Measurements from ENCODE around the gene GYPC.

DNA sequence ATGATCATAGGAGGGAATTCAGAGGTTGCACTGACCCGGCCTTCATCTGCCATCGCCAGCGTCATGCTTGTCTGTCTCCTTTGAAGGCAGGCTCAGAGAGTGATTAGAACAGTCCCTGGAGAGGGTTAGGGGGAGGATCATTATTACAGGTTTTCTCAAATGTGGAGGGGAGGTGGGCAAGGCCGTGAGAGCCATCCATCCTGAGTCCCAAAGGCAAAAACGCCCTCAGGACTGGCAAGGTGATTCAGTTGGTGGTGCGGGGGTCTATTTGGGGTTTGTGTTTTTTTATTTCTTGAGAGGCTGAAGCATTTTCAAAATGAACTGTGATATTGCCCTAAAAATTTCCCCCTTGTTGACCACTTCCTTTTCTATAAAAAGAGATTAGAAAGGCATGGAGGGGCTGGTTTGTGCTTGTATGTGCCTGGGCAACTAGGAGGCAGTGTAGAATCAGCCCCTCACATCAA, 39.3 kb upstream of the GYPC start:
- TF ChIP-seq, protein P1, sequence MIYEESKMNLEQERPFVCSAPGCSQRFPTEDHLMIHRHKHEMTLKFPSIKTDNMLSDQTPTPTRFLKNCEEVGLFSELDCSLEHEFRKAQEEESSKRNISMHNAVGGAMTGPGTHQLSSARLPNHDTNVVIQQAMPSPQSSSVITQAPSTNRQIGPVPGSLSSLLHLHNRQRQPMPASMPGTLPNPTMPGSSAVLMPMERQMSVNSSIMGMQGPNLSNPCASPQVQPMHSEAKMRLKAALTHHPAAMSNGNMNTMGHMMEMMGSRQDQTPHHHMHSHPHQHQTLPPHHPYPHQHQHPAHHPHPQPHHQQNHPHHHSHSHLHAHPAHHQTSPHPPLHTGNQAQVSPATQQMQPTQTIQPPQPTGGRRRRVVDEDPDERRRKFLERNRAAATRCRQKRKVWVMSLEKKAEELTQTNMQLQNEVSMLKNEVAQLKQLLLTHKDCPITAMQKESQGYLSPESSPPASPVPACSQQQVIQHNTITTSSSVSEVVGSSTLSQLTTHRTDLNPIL (CRISPR knock-in tag; IDR thresholded peaks at IDR 0.05; ENCODE audit: low read depth) = no peak
- TF ChIP-seq, protein P2, sequence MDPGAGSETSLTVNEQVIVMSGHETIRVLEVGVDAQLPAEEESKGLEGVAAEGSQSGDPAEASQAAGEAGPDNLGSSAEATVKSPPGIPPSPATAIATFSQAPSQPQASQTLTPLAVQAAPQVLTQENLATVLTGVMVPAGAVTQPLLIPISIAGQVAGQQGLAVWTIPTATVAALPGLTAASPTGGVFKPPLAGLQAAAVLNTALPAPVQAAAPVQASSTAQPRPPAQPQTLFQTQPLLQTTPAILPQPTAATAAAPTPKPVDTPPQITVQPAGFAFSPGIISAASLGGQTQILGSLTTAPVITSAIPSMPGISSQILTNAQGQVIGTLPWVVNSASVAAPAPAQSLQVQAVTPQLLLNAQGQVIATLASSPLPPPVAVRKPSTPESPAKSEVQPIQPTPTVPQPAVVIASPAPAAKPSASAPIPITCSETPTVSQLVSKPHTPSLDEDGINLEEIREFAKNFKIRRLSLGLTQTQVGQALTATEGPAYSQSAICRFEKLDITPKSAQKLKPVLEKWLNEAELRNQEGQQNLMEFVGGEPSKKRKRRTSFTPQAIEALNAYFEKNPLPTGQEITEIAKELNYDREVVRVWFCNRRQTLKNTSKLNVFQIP (CRISPR knock-in tag; IDR thresholded peaks at IDR 0.05; ENCODE audit: borderline replicate concordance, low read depth) = no peak
- TF ChIP-seq ESRRG (CRISPR knock-in tag; IDR thresholded peaks at IDR 0.05) (no peak), ARNTL (CRISPR knock-in tag; IDR thresholded peaks at IDR 0.05; ENCODE audit: borderline replicate concordance, low read depth) (no peak), ZNF565 (CRISPR knock-in tag; conservative IDR thresholded peaks at IDR 0.05; ENCODE audit: low read depth) (no peak), ZFP3 (CRISPR knock-in tag; IDR thresholded peaks at IDR 0.05) (no peak), ZFP30 (CRISPR knock-in tag; IDR thresholded peaks at IDR 0.05) (no peak), PPARA (CRISPR knock-in tag; IDR thresholded peaks at IDR 0.05; ENCODE audit: borderline replicate concordance) (no peak), RARB (CRISPR knock-in tag; IDR thresholded peaks at IDR 0.05) (no peak), OSR1 (CRISPR knock-in tag; IDR thresholded peaks at IDR 0.05) (no peak), ZNF8 (CRISPR knock-in tag; IDR thresholded peaks at IDR 0.05) (no peak)
- TF ChIP-seq, protein P3, sequence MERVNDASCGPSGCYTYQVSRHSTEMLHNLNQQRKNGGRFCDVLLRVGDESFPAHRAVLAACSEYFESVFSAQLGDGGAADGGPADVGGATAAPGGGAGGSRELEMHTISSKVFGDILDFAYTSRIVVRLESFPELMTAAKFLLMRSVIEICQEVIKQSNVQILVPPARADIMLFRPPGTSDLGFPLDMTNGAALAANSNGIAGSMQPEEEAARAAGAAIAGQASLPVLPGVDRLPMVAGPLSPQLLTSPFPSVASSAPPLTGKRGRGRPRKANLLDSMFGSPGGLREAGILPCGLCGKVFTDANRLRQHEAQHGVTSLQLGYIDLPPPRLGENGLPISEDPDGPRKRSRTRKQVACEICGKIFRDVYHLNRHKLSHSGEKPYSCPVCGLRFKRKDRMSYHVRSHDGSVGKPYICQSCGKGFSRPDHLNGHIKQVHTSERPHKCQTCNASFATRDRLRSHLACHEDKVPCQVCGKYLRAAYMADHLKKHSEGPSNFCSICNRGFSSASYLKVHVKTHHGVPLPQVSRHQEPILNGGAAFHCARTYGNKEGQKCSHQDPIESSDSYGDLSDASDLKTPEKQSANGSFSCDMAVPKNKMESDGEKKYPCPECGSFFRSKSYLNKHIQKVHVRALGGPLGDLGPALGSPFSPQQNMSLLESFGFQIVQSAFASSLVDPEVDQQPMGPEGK (CRISPR knock-in tag; IDR thresholded peaks at IDR 0.05; ENCODE audit: borderline replicate concordance) = no peak
- TF ChIP-seq, protein P4, sequence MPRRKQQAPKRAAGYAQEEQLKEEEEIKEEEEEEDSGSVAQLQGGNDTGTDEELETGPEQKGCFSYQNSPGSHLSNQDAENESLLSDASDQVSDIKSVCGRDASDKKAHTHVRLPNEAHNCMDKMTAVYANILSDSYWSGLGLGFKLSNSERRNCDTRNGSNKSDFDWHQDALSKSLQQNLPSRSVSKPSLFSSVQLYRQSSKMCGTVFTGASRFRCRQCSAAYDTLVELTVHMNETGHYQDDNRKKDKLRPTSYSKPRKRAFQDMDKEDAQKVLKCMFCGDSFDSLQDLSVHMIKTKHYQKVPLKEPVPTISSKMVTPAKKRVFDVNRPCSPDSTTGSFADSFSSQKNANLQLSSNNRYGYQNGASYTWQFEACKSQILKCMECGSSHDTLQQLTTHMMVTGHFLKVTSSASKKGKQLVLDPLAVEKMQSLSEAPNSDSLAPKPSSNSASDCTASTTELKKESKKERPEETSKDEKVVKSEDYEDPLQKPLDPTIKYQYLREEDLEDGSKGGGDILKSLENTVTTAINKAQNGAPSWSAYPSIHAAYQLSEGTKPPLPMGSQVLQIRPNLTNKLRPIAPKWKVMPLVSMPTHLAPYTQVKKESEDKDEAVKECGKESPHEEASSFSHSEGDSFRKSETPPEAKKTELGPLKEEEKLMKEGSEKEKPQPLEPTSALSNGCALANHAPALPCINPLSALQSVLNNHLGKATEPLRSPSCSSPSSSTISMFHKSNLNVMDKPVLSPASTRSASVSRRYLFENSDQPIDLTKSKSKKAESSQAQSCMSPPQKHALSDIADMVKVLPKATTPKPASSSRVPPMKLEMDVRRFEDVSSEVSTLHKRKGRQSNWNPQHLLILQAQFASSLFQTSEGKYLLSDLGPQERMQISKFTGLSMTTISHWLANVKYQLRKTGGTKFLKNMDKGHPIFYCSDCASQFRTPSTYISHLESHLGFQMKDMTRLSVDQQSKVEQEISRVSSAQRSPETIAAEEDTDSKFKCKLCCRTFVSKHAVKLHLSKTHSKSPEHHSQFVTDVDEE (CRISPR knock-in tag; IDR thresholded peaks at IDR 0.05) = no peak
- TF ChIP-seq, protein P5, sequence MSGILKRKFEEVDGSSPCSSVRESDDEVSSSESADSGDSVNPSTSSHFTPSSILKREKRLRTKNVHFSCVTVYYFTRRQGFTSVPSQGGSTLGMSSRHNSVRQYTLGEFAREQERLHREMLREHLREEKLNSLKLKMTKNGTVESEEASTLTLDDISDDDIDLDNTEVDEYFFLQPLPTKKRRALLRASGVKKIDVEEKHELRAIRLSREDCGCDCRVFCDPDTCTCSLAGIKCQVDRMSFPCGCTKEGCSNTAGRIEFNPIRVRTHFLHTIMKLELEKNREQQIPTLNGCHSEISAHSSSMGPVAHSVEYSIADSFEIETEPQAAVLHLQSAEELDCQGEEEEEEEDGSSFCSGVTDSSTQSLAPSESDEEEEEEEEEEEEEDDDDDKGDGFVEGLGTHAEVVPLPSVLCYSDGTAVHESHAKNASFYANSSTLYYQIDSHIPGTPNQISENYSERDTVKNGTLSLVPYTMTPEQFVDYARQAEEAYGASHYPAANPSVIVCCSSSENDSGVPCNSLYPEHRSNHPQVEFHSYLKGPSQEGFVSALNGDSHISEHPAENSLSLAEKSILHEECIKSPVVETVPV (CRISPR knock-in tag; IDR thresholded peaks at IDR 0.05) = no peak

All from SK-N-SH treated with all-trans-retinoic acid at 6 μM for 48 hours (cell line).